GM18870 (cell line): Measurements from ENCODE around the gene WFDC5.
"Not testable (repeated sequence)": the region's sequence is repeated elsewhere in the genome, so short reads cannot be mapped to it uniquely, and the experiment has no call there.

Source experiments
- ATAC-seq: cut with Tn5 transposase; IDR thresholded peaks from one replicate; pipeline ENCODE4 v1.9.1; 2021; ENCODE audit warnings: moderate library complexity; ENCODE audit not compliant: unreplicated experiment

Gene WFDC5, protein sequence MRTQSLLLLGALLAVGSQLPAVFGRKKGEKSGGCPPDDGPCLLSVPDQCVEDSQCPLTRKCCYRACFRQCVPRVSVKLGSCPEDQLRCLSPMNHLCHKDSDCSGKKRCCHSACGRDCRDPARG

DNA sequence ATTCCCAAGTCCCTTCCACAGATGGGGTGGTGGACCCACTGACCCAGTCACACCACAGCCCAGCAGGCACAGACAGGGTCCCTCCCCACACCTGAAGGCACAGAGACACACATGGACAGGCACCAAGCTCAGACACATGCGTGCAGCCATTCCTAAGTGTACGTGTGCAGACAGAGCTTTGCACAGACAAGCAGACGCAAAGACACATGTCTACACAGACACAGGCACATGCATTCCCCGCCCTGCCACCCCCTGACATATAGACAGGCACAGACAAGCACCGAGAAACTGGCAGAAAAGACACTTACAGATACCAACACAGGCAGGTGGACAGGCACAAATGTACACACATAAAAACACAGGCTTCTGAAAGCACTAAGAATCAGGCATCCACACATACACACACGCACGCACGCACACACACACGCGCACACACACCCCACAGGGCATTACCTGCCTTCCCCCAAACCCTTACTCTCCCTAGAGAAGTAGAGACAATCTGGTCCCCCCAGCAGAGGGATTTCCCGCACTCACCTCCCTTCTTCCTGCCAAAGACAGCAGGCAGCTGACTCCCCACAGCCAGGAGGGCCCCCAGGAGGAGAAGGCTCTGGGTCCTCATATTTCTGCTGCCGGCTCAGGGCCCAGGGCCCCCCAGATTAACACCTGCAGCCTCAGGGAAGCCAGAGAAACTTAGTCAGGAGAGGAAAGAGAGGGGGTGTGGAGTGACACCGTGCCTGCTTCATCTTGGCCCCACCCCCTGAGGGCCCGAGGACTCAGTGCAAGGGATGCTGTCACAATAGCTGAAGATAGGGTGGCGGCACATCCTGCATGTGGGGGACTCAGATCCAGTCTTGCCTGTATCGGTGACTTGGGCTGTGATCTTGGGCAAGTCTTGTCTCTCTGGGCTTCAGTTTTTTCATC lies at the start of gene WFDC5:
Gene WFDC5, minus strand, starts transcription at position 710 of the 921 bp plus-strand sequence. Its CDS starts 91 bp downstream, at position 619.
- ATAC-seq, result no peak

DNA sequence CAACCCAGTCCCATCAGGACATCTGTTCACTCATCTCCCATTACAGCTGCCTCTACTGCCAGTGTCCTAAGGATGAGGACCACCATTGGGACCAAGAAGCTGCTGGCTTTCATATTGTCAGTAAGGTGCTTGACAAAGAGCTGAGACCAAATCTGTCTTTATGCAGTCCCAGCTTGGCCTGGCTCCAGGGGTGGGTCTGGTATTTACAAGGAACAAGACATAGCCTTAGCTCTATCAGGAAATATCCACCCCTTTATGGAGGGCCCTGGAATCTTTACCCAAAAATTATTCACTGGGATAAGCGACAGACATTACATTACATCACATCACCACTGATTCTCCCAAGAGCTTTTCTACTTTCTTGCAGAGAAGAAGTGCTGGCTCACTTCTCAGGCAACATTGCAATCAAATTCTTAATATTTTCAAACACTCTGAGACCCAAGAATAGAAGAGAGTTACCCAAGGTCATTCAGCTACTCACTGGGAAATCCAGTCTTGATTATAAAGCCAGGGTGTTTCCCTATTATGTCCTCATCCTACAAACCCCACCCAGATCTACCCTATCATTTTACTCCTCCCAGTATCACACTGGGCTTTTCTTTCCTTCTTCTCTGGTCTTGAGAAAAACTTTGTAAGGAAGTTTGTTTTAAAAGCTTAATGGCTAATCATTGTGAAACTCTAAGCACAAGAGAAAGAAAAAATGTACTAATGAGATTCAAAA lies 48.3 kb upstream of the WFDC5 start:
- ATAC-seq, result no peak

DNA sequence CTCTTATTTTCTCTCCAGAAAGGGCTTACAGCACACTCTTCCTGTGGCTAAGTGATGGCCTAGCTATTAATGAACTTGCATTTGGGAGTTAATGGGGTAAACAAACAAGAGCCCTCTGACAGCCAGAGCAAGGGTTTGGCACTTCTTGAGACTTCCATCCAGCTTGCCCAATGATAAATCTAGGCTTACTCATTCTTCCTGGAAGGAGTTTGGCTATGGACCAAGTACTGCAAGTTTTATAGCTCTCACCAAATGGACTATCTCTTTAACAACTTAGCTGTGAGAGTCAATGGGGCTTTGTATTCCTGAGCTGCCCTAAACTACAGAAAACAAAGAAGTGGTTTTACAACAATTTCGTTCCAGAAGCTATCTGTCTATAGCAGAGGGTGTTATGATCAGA lies 43.0 kb upstream of the WFDC5 start:
- no peak for ATAC-seq

DNA sequence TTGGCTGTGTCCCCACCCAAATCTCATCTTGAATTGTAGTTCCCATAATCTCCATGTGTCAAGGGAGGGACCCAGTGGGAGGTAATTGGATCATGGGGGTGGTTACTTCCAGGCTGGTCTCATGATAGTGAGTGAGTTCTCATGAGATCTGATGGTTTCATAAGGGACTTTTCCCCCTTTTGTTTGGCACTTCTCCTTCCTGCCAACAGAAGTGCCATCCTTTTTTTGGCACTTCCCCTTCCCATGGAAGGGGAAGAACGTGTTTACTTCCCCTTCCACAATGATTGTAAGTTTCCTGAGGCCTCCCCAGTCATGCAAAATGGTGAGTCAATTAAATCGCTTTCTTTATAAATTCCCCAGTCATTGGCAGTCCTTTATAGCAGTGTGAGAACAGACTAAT lies 41.7 kb upstream of the WFDC5 start:
- ATAC-seq, result no peak

DNA sequence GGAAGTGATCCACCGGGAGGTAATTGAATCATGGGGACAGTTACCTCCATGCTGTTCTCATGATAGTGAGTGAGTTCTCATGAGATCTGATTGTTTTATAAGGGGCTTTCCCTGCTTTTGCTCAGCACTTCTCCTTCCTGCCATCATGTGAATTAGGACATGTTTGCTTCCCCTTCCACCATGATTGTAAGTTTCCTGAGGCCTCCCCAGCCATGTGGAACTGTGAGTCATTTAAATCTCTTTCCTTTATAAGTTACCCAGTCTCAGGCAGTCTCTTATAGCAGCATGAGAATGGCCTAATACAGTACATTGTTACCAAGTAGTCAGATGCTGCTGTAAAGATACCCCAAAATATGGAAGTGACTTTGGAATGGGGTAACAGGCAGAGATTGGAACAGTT lies 39.8 kb upstream of the WFDC5 start:
- ATAC-seq, result not testable (repeated sequence)

DNA sequence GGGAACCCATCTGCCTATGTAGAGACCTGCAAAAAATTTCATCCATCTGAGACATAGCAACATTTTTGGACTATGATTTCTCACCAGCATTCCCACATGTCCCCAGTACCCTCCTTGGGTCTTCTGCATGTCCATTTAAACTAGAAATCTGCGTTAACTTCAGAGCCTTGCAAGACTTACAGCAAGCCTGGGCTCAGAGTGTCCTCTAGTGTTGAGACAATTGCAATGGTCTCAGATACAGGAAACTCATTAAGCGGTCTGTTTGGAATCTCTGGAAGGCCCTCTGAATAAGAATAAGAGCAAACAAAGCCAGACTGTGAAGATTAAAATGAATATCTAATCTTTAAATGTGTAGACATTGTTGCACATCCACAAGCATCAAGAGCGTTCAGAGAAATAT lies 39.2 kb upstream of the WFDC5 start:
- no peak for ATAC-seq

DNA sequence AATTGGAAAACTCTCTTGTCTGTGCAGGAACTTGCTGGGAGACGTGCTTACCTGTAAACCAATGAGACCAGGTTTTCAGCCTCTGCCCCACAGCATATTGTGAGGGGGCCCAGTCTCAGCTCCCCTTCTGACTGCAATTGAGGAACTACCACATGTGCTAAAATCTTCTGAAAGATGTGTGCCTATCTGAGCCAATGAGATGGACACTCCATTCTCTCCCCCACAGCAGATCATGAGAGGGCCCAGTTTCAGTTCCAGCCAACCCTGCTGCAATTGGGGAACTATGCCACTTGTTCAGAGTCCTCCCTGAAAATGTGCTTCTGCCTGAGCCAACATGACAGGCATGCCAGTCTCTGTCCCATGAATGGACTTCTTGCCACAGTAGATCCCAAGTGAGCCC lies 38.8 kb upstream of the WFDC5 start:
- ATAC-seq, result no peak

DNA sequence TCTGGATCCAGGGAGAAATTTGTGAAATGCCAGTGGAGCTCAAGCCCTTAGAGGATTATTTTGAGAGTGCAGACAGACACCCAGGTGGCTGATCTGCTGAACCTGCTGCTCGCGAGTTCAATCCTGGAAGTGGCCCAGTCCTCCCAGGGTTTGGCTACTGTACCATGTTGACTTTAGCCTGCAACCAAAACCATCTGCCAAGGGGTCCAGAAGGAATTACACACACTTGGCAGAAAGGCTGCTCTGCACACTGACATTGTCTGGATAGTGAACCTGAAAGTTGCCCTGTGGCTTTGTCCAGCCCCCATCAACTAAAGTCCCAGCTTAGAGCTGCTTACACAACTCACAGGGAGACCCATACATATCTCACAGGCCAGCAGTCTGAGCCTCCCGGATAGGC lies 38.2 kb upstream of the WFDC5 start:
- no peak for ATAC-seq

DNA sequence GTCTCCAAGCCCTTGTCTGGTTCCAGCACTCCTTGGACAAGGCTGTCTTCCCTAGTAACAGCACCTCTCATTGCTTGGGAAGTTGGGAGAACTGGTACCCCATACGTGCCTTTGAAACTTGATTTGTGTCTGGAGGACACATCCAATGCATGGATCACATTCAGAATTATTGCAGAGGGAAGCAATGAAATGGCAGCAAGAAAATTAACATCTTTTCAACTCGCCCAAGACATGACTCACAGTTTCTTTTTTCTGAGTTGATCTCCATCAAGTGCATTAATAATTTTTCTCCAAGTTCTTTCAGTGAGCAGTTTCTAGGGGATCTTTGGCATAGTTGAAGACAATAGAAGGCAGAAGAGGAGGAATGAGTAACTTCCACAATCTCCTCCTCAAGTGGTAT lies 37.4 kb upstream of the WFDC5 start:
- no peak for ATAC-seq

DNA sequence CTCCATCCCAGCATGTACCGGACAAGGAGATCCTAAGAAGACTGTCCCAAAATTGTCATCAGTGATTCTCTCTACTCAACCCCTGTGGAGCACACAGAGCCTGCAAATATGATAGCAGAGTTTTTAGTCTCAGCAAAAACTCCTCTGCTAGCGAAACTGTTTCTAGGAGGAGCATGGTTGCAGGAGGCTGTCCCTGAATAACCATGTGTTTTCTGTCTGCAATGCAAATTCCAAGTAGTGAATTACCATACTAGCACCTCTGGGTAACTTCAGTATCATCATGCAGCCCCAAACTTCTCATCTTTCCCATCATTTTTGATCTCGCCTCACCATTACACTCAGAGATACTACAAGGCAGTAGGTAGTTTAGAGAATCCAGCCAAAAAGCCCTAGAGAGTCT lies 34.1 kb upstream of the WFDC5 start:
- ATAC-seq, result no peak

DNA sequence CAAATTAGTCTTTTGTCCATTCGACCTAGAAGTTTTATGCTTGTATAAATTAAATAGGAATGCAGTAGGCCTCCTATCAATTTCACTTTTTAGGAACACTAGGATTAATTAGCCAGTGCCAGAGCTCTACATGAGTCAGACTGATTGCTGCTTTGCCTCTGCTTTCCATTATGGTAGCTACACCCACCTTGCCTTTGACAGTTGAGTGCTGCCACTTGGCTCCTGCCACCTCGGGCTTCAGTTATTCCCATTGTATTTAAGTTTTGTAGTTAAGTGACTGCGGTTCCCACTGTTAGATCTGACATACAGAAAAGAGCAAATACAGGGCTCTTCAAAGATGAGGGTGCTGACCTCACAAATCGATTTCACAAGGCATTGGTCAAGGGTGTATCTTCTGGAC lies 25.9 kb upstream of the WFDC5 start:
- ATAC-seq, result no peak

DNA sequence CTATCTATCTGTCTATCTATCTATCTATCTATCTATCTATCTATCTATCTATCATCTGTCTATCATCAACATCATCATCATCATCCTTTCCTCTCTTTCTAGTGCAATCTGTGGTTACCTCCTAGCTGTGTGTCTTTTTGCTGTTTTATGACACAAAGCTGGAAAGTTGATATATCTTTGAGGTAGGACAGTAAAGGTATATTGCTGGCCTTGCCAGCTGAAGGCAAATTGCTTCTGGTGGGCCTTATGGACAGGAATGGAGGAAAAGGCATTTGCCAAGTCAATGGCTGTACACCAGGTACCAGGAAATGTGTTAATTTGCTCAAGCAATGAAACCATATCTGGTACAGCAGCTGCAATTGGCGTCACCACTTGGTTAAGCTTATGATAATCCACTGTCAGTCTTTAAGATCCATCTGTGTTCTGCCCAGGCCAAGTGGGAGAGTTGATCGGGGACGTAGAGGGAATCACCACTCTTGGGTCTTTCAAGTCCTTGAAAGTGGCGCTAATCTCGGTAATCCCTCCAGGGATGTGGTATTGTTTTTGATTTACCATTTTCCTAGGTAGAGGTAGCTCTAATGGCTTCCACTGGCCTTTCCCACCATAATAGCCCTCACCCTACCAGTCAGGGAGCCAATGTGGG lies 24.9 kb upstream of the WFDC5 start:
- ATAC-seq, result not testable (repeated sequence)

DNA sequence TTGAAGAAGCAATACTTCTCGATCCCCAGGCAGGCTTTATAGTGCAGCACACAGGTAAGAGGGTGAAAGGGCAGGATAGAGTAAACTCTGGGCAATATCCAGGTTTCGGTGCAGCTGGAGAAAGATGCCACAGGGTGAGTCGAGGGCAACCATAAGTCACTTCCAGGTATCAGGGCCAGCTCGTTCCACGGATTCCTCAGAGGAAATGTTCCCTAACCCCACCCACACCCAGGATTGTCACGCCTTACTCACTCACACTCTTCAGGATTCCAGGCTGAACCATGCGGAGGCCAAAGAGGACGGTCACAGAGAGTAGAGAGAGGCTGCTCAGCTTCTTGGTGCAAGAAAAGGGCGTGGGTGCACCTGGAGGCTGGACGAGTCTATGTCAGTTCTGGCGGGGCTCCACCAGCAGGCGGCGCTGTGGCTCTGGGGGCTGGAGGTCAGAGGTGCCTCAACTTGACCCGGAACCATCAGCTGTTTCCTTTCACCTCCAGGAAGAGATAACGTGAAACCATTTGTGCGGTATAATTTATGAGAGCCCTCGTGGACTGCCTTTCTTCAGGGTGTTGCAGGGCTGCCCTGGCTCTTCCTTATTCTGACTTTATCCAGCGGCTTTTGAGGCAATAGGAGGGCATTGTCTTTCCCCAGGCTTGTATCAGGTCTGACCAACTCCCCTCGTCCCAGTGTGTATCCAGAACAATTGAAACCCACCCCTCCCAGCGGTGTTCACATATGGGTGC lies 23.8 kb upstream of the WFDC5 start:
- ATAC-seq, result no peak

DNA sequence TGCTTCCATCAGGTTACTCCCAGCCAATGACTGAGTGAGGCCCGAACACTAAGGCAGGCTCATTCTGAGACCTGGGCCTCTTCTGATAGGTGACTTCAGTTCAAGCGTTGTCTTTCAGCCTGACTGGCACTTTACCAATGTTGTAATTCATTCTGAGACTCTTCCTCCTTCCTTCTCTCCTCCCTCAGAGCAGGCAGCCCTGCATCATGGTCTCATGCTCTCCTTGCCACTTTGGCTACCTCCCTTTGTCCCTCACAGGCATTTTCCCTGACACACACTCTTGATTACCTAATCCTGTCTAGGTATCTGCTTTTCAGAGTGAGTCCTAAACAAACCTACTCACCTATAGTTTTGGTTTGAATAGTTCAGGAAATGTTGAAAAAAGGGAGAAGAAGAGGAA lies 21.9 kb upstream of the WFDC5 start:
- ATAC-seq, result no peak

DNA sequence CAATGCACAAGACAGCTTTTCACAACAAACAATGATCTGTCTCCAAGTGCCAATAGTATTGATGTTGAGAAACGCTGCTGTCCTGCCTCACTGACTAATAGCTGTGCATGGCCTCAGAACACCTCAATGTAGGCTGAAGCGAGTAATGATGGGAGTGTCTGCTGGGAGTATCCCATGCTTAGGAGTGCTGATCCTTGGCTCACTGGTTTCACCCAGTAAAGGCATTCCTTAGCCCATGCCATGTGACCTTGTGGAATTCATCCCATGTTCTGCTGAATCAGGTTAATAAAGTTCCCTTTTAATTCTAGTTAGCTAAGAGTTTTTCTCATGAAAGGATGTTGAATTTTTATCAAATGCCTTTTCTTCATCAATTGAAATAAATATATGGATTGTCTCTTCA lies 13.1 kb upstream of the WFDC5 start:
- no peak for ATAC-seq

DNA sequence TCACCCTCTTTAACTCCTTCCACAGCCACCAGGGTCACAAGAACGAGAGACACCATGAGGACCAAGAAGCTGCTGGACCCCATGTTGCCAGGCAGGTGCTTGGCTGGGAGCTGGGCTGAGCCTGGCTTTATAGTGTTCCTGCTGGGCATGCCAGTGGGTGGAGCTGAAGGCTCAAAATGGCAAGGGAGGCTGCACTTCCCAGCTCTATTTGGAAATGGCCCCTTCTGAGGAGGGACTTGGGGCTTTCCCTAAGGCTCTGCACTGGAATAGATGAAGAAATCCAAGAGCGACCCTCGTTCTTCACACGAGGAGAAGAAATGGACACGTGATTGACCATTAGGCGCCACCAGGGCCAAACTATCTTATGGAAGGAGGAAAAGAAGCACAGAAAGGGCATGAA lies 9.4 kb upstream of the WFDC5 start, which contains the start of gene WFDC12:
Gene WFDC12, minus strand, starts transcription at position 101 of the 400 bp plus-strand sequence. Its CDS starts 18 bp downstream, at position 83.
- ATAC-seq, result no peak

DNA sequence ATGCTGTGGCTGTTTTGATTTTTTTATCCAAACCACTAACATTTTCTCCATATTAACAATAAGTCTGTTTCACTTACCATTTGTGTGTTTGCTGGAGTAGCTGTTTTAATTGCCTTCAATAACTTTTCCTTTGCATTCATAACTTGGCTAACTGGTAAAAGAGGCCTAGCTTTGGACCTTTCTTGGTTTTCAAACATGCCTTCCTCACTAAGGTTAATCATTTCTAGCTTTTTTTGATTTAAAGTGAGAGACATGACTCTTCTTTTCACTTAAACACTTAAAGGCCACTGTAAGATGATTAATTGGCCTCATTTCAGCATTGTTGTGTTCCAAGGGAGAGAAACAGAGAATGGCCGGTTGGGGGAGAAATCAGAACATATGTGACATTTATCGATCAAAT lies 6.4 kb upstream of the WFDC5 start:
- no peak for ATAC-seq

DNA sequence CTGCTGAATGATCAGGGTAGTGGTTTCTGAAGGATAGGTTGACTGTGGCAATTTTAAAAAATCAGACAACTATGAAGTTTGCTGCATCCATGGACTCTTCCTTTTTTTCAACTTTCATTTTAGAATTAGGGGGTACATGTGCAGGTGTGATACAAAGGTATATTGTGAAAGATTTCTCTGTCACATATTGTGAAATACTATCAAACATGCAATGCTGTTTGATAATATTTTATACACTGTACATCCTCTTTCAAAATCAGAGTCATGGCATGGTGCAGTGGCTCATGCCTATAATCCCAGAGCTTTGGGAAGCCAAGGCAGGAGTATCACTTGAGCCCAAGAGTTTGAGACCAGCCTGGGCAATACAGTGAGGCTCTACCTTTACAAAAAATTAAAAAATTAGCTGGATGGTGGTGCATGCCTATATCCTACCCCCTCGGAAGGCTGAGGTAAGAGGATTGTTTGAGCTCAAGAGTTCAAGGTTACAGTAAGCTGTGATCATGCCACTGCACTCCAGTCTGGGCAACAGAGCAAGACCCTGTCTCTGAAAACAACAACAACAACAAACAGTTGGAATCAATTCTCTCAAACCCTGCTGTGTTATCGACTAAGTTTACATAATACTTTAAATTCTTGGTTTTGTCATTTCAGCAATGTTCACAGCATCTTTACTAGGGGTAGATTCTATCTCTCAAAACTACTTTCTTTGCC lies 4.7 kb upstream of the WFDC5 start:
- ATAC-seq, result no peak

DNA sequence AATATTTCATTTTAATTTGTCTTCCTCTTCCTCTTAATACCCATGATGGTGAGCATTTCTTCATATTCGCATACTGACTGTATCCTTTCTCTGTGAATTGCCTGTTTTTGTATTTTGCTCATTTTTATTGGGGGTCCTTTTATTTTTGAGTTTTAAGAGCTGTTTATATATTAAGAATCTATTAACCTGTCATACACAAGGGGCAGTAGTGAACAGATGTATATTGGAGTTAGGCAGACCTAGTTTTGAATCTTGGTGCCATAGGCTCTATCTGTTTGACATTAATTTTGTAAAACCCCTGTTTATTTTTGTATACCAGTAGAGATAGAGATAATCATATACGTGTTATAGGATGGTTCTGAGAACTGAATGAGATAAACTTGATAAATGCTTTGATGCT lies 3.1 kb upstream of the WFDC5 start:
- no peak for ATAC-seq

DNA sequence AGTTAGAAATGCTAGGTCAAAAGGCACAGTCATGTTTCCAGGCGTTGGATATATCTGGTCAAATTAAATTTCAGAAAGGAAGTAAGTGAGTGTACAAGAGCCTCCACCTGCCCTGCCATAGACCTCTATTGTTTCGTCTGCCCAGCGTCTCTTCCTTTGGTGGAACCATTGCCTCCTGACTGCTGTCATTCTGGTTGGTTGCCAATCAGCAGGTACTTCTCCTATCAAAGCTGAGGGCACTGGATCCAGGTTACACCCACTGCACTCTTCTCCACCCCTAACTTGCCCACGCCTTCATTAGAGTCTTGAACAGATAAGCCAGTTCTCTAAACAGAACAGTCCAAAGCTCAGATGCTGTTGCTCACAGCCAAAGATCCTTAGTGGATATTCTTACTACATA lies 2.6 kb upstream of the WFDC5 start:
- no peak for ATAC-seq
